DOHH2 (cell line): Measurements from ENCODE around the gene METTL27.

ENCODE experiments used
- H3F3A ChIP-seq: fragments of 200-600 bp; sonication (generic), shearing (Covaris generic); 2 replicates; pipeline ENCODE4 v1.6.0; 2016; ENCODE audit warnings: antibody characterized with exemption, mild to moderate bottlenecking; ENCODE audit not compliant: control insufficient read depth, insufficient read depth
- H3K27ac ChIP-seq: fragments of 200-600 bp; sonication (generic); 2 replicates; pipeline ENCODE4 v1.5.1; 2014; ENCODE audit warnings: low read depth, mild to moderate bottlenecking, low read length, moderate library complexity
- H3K27me3 ChIP-seq: fragments of 200-600 bp; sonication (generic); 2 replicates; pipeline ENCODE4 v1.6.1; 2014; ENCODE audit warnings: mild to moderate bottlenecking, low read length, mixed read lengths; ENCODE audit not compliant: control insufficient read depth
- H3K36me3 ChIP-seq: fragments of 200-600 bp; sonication (generic); 2 replicates; pipeline ENCODE4 v1.6.1; 2014; ENCODE audit warnings: mild to moderate bottlenecking, low read length, moderate library complexity, mixed read lengths; ENCODE audit not compliant: control insufficient read depth
- H3K4me1 ChIP-seq: fragments of 200-600 bp; sonication (generic); 2 replicates; pipeline ENCODE4 v1.6.1; 2014; ENCODE audit warnings: mild to moderate bottlenecking, low read length, mixed read lengths; ENCODE audit not compliant: control insufficient read depth
- H3K4me2 ChIP-seq: fragments of 200-600 bp; sonication (generic); 2 replicates; pipeline ENCODE4 v1.6.0; 2014; ENCODE audit warnings: mild to moderate bottlenecking, low read length, moderate library complexity
- H3K4me3 ChIP-seq: fragments of 200-600 bp; sonication (generic); 2 replicates; pipeline ENCODE4 v1.5.1; 2014; ENCODE audit warnings: mild to moderate bottlenecking, low read length, mixed read lengths
- H3K79me2 ChIP-seq: fragments of 200-600 bp; sonication (generic); 2 replicates; pipeline ENCODE4 v1.6.1; 2014; ENCODE audit warnings: mild to moderate bottlenecking, low read length, mixed read lengths; ENCODE audit not compliant: control insufficient read depth
- H3K9me2 ChIP-seq: fragments of 200-600 bp; sonication (generic); replicated peaks from 2 replicates; pipeline ENCODE4 v1.6.1; 2014; ENCODE audit warnings: mild to moderate bottlenecking, low read length, mixed read lengths; ENCODE audit not compliant: control insufficient read depth
- H3K9me3 ChIP-seq: fragments of 200-600 bp; sonication (generic); 2 replicates; pipeline ENCODE4 v1.6.1; 2014; ENCODE audit warnings: antibody characterized with exemption, low read length, mixed read lengths; ENCODE audit not compliant: control insufficient read depth, insufficient read depth
- H4K20me1 ChIP-seq: fragments of 200-600 bp; sonication (generic); 2 replicates; pipeline ENCODE4 v1.6.0; 2014; ENCODE audit warnings: low read depth, mild to moderate bottlenecking, antibody characterized with exemption, low read length, moderate library complexity; ENCODE audit not compliant: control insufficient read depth, insufficient read depth
- CTCF ChIP-seq: fragments of 200-600 bp; sonication (generic); IDR thresholded peaks from one replicate; pipeline ENCODE4 v1.5.1; 2014; ENCODE audit warnings: antibody characterized with exemption, mild to moderate bottlenecking, low read depth, low read length; ENCODE audit not compliant: poor library complexity, severe bottlenecking
- EZH2phosphoT487 ChIP-seq: fragments of 200-600 bp; sonication (generic); IDR thresholded peaks from 2 replicates; pipeline ENCODE4 v1.6.1; 2017; ENCODE audit warnings: borderline replicate concordance, mild to moderate bottlenecking, antibody characterized with exemption, low read length, moderate library complexity, mixed read lengths

Gene METTL27

GRCh38 chr7:73860859-73861258 is 18.5 kb upstream of the METTL27 start, which contains the start of gene TMEM270:
Gene TMEM270, plus strand, starts transcription at chr7:73861159. Its CDS starts 36 bp downstream, at chr7:73861195.
- no peak within 1 kb of the TSS for H3K4me3 ChIP-seq
- TF ChIP-seq EZH2phosphoT487 (no peak), CTCF (no peak)

GRCh38 chr7:73858807-73859206 is 16.5 kb upstream of the METTL27 start:
- H3F3A ChIP-seq: no peaks in the 10 kb centered on the region
- no peak overlapping the region for H3K4me2 ChIP-seq
- no peak for TF ChIP-seq CTCF

More at GRCh38 chr7:73860859-73861258, 18.5 kb upstream of the METTL27 start, which contains the start of gene TMEM270:
- H3K4me2 ChIP-seq: no peak within 1 kb of the TSS
- H3K4me1 ChIP-seq: peaks cover under 1% of the 10 kb centered on the region; the same call in 1 of the 2 replicates
- H3K9me2 ChIP-seq: no peaks in the 10 kb centered on the region
- H3K27me3 ChIP-seq: peaks cover 10% of the 10 kb centered on the region
- no peaks in the 10 kb centered on the region for H3K36me3 ChIP-seq
- no peaks in the 10 kb centered on the region for H4K20me1 ChIP-seq
- no peaks in the 10 kb centered on the region for H3F3A ChIP-seq
- no peaks in the 10 kb centered on the region for H3K9me3 ChIP-seq
- H3K79me2 ChIP-seq: no peaks in the 10 kb centered on the region
- H3K27ac ChIP-seq: no peak within 1 kb of the TSS

GRCh38 chr7:73856941-73857340 is 14.6 kb upstream of the METTL27 start:
- Histone ChIP-seq H4K20me1 (no peaks in the 10 kb centered on the region), H3K4me2 (no peak overlapping the region), H3K79me2 (no peaks in the 10 kb centered on the region), H3F3A (no peaks in the 10 kb centered on the region), H3K4me1 (peaks cover 7% of the 10 kb centered on the region), H3K9me2 (no peaks in the 10 kb centered on the region), H3K27me3 (peaks cover 29% of the 10 kb centered on the region), H3K9me3 (no peaks in the 10 kb centered on the region), H3K27ac (no peak overlapping the region), H3K4me3 (no peak overlapping the region), H3K36me3 (no peaks in the 10 kb centered on the region)
- TF ChIP-seq EZH2phosphoT487 (no peak), CTCF (no peak)

More at GRCh38 chr7:73858807-73859206, 16.5 kb upstream of the METTL27 start:
- Histone ChIP-seq H3K4me3 (no peak overlapping the region), H3K4me1 (peaks cover 7% of the 10 kb centered on the region), H3K9me2 (no peaks in the 10 kb centered on the region), H3K36me3 (no peaks in the 10 kb centered on the region), H4K20me1 (no peaks in the 10 kb centered on the region), H3K9me3 (no peaks in the 10 kb centered on the region), H3K27me3 (peaks cover 25% of the 10 kb centered on the region), H3K27ac (no peak overlapping the region), H3K79me2 (no peaks in the 10 kb centered on the region)
